SK-N-SH treated with all-trans-retinoic acid at 6 μM for 48 hours (cell line): ENCODE data around the gene CAST.

Experiments used
- CREB5 ChIP-seq: fragments of 250-450 bp; sonication (Bioruptor Pico); IDR thresholded peaks from 2 replicates; pipeline ENCODE4 v1.5.1; 2020; ENCODE audit warnings: low read depth, mild to moderate bottlenecking, moderate library complexity
- CSRNP3 ChIP-seq: fragments of 250-450 bp; sonication (Bioruptor Pico); IDR thresholded peaks from 2 replicates; pipeline ENCODE4 v1.5.1; 2021; ENCODE audit warnings: mild to moderate bottlenecking, moderate library complexity
- GLIS3 ChIP-seq: fragments of 250-450 bp; sonication (Bioruptor Pico); IDR thresholded peaks from 2 replicates; pipeline ENCODE4 v1.5.0; 2020; ENCODE audit warnings: mild to moderate bottlenecking, moderate library complexity
- ISL1 ChIP-seq: fragments of 250-450 bp; sonication (Bioruptor Pico); IDR thresholded peaks from 2 replicates; pipeline ENCODE4 v2.1.2; 2022; ENCODE audit warnings: mild to moderate bottlenecking, moderate library complexity
- PATZ1 ChIP-seq: fragments of 250-450 bp; sonication (Bioruptor Pico); IDR thresholded peaks from 2 replicates; pipeline ENCODE4 v1.8.0; 2020; ENCODE audit warnings: mild to moderate bottlenecking, moderate library complexity, borderline replicate concordance
- RARB ChIP-seq: fragments of 250-450 bp; sonication (Bioruptor Pico); IDR thresholded peaks from 2 replicates; pipeline ENCODE4 v1.8.0; 2021; ENCODE audit warnings: mild to moderate bottlenecking, moderate library complexity
- TOX ChIP-seq: fragments of 250-450 bp; sonication (Bioruptor Pico); IDR thresholded peaks from 2 replicates; pipeline ENCODE4 v1.8.0; 2021; ENCODE audit warnings: mild to moderate bottlenecking, moderate library complexity, borderline replicate concordance
- ZC3H10 ChIP-seq: fragments of 250-450 bp; sonication (Bioruptor Pico); IDR thresholded peaks from 2 replicates; pipeline ENCODE4 v1.5.1; 2021; ENCODE audit warnings: mild to moderate bottlenecking, moderate library complexity
- ZFP3 ChIP-seq: fragments of 250-450 bp; sonication (Bioruptor Pico); IDR thresholded peaks from 2 replicates; pipeline ENCODE4 v1.5.0; 2020; ENCODE audit warnings: mild to moderate bottlenecking, moderate library complexity

- TF ChIP-seq CREB5: 0 out of 2 replicates have a peak, but pooled peaks have one; percentile 39
- TF ChIP-seq ZFP3 (CRISPR knock-in tag): no peak
- no peak for TF ChIP-seq CSRNP3
- TF ChIP-seq RARB (CRISPR knock-in tag): no peak
- peak; percentile 41 for TF ChIP-seq ISL1 (CRISPR knock-in tag)
- TF ChIP-seq GLIS3 (CRISPR knock-in tag): no peak
- no peak for TF ChIP-seq ZC3H10 (CRISPR knock-in tag)
- TF ChIP-seq TOX (CRISPR knock-in tag): no peak
- TF ChIP-seq PATZ1 (CRISPR knock-in tag): no peak
These were observed 119.1 kb downstream of the CAST start for GRCh38 chr5:96781031-96781971.
